ENCODE measurements around the gene SLAMF1.

- TF ChIP-seq EZH2 (IDR thresholded peaks at IDR 0.05) (no peak), CTCF (IDR thresholded peaks at IDR 0.05) (no peak)
Observed at GRCh38 chr1:160606611-160607010, 40.2 kb downstream of the SLAMF1 start.
